Activated CD4-positive, alpha-beta T cell treated with anti-CD3 and anti-CD28 coated beads, Interleukin-2, amount 10 ng/mL, durations not matched to agents 24 days and 14 days (primary cell): ENCODE results near the gene EIF3F. TPM values are rescaled to one million over a fixed set of nuclear protein-coding genes. Genes with fewer than 3 reads are reported as not detected.

Experiments used
- DNase-seq: peaks from one replicate; pipeline ENCODE4 v3.0.0; 2022
- H3K27ac Mint-ChIP-seq: one replicate; pipeline ENCODE4 v1.8.0; 2022; ENCODE audit warnings: mild to moderate bottlenecking, mixed read lengths
- H3K27me3 Mint-ChIP-seq: one replicate; pipeline ENCODE4 v1.8.0; 2022; ENCODE audit warnings: mixed read lengths
- H3K36me3 Mint-ChIP-seq: one replicate; pipeline ENCODE4 v1.8.0; 2022; ENCODE audit warnings: low read depth, mild to moderate bottlenecking, mixed read lengths
- H3K4me1 Mint-ChIP-seq: one replicate; pipeline ENCODE4 v1.8.0; 2021; ENCODE audit warnings: mixed read lengths
- H3K4me3 Mint-ChIP-seq: one replicate; pipeline ENCODE4 v1.8.0; 2022; ENCODE audit warnings: mild to moderate bottlenecking, moderate library complexity, mixed read lengths
- H3K9me3 Mint-ChIP-seq: one replicate; pipeline ENCODE4 v1.8.0; 2021; ENCODE audit warnings: mixed read lengths
- intact Hi-C: fragments of 100-400 bp; cut with micrococcal nuclease; formaldehyde crosslinking; loops from one replicate; pipeline ENCODE4 v1.15.1; 2023
- total RNA-seq: library from RNA; stranded (reverse); gene quantifications from 2 replicates; pipeline ENCODE4 v1.2.3, GENCODE V29; 2022

The EIF3F gene
- total RNA-seq, 1 donor from 2014 or later, result 226 TPM

DNA sequence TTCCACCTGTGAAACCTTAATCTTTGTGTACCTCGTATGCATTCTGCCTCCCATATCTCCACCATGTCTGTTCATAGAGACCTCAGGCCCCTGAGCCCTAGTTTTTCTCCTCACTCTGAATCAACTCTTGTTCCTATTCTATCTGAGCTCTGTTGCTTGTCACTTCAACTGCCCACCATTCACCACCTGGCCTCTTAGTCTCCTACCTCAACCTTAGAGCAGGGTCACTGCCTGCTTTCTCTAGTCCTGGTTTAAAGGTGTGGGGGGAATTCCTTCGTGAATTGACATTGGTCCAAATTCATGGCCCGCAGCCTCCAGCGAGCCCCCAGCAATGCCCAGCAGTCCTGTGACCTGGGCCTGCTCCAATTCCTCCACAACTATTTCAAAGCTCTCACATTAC is 54.4 kb downstream of the EIF3F start:
- Mint-ChIP-seq H3K4me3 (no peak overlapping the region), H3K4me1 (no peaks in the 10 kb centered on the region), H3K27ac (no peak overlapping the region), H3K9me3 (no peaks in the 10 kb centered on the region), H3K27me3 (peaks cover 24% of the 10 kb centered on the region), H3K36me3 (no peaks in the 10 kb centered on the region)
- DNase-seq, result no peak
- intact Hi-C loops, result no loop called here

DNA sequence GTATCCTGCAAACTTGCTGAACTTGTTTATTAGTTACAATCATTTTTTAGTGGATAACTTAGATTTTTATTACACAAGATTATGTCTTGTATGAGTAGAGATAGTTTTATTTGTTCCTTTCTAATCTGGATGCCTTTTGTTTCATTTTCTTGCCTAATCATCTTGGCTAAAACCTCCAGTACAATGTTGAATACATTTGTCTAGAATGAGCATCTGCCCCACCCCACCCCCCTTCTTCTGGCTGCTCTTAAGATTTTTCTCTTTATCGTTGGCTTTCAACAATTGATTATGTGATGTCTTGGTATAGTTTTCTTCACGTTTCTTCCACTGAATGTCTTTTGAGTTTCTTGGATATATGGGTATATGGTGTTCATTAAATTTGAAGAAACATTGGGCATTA is 56.6 kb downstream of the EIF3F start:
- Mint-ChIP-seq H3K9me3 (no peaks in the 10 kb centered on the region), H3K36me3 (no peaks in the 10 kb centered on the region), H3K27me3 (peaks cover 27% of the 10 kb centered on the region), H3K4me3 (no peak overlapping the region), H3K4me1 (no peaks in the 10 kb centered on the region), H3K27ac (no peak overlapping the region)
- no peak for DNase-seq
- intact Hi-C loops, result no loop called here

GRCh38 chr11:8045839-8046238 is 58.7 kb downstream of the EIF3F start:
- intact Hi-C loops, result no loop called here

DNA sequence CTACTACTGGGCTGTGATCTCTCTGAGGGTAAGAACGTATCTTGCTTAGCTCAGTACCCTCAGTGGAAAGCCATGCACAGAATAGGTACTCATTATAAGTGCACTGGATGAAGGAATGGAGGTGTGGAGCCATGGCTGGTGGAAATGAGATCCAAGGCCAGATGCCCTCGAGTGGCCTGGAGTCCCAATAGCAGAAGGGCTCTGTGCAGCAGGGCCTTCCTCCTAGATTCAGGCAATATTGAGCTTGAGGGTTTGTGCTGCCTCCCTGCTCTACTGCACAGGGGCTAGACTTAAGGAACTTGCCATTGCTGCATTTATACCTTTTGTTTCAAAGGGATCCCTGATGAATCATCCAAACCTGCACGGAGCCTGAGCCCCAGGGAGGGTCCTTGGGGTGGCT is 60.2 kb downstream of the EIF3F start:
- DNase-seq, result no peak
- intact Hi-C loops, result no loop called here
- H3K9me3 Mint-ChIP-seq, result no peaks in the 10 kb centered on the region

More at GRCh38 chr11:8045839-8046238, 58.7 kb downstream of the EIF3F start:
- Mint-ChIP-seq H3K27ac (no peak overlapping the region), H3K4me1 (no peaks in the 10 kb centered on the region), H3K36me3 (no peaks in the 10 kb centered on the region), H3K9me3 (no peaks in the 10 kb centered on the region), H3K27me3 (peaks cover 34% of the 10 kb centered on the region), H3K4me3 (no peak overlapping the region)
- DNase-seq, result no peak

DNA sequence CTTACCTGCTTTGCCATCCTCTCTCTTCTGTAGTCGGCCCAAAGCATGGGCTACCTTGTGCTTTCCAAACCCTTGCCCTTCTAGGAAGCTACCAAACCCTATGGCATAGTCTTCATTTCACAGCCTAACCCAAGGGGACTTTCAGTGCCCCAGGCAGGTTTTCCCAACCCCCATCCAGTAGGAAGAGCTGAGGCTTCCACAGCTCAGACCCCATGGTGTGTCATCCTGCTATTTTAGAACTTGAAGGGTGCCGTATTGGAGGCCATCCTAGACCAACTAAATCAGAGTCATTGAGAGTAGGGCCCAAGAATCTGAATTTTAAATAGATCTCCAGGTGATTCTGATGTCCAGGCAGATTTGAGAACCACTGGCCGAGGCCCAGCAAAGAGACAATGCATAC is 61.9 kb downstream of the EIF3F start:
- Mint-ChIP-seq H3K4me1 (no peaks in the 10 kb centered on the region), H3K4me3 (no peak overlapping the region), H3K36me3 (no peaks in the 10 kb centered on the region), H3K27ac (no peak overlapping the region), H3K9me3 (no peaks in the 10 kb centered on the region), H3K27me3 (peaks cover 31% of the 10 kb centered on the region)
- DNase-seq, result no peak
- intact Hi-C loops, result no loop called here

More for the DNA sequence above, 60.2 kb downstream of the EIF3F start:
- H3K27ac Mint-ChIP-seq, result no peak overlapping the region
- H3K4me3 Mint-ChIP-seq, result no peak overlapping the region
- H3K4me1 Mint-ChIP-seq, result no peaks in the 10 kb centered on the region
- H3K36me3 Mint-ChIP-seq, result no peaks in the 10 kb centered on the region
- H3K27me3 Mint-ChIP-seq, result peaks cover 36% of the 10 kb centered on the region

Other genes starting within 250 kb of the EIF3F start
- not detected in 2 replicates for gene OR5P2, start 190.4 kb upstream of the EIF3F start, total RNA-seq
- gene OR5P3, start 156.5 kb upstream of the EIF3F start, total RNA-seq, result not detected in 2 replicates
- not detected in 2 replicates for gene OR10A6, start 56.1 kb upstream of the EIF3F start, total RNA-seq
- gene OR10A3, start 45.6 kb upstream of the EIF3F start, total RNA-seq, result not detected in 2 replicates
- not detected in 2 replicates for gene NLRP10, start 21.9 kb upstream of the EIF3F start, total RNA-seq
- 0.30 and 0.43 TPM in 2 replicates for gene TUB, start 93.9 kb downstream of the EIF3F start, total RNA-seq
- 4.5 and 7.2 TPM in 2 replicates for gene RIC3, start 181.7 kb downstream of the EIF3F start, total RNA-seq